ENCODE data around the gene SLC41A2. TPM values are rescaled to one million over a fixed set of nuclear protein-coding genes. Genes with fewer than 3 reads are reported as not detected.

SLC41A2 gene
- total and polyA plus RNA-seq, 11 donors: 0.30 to 12.8 (median 3.5) TPM

DNA sequence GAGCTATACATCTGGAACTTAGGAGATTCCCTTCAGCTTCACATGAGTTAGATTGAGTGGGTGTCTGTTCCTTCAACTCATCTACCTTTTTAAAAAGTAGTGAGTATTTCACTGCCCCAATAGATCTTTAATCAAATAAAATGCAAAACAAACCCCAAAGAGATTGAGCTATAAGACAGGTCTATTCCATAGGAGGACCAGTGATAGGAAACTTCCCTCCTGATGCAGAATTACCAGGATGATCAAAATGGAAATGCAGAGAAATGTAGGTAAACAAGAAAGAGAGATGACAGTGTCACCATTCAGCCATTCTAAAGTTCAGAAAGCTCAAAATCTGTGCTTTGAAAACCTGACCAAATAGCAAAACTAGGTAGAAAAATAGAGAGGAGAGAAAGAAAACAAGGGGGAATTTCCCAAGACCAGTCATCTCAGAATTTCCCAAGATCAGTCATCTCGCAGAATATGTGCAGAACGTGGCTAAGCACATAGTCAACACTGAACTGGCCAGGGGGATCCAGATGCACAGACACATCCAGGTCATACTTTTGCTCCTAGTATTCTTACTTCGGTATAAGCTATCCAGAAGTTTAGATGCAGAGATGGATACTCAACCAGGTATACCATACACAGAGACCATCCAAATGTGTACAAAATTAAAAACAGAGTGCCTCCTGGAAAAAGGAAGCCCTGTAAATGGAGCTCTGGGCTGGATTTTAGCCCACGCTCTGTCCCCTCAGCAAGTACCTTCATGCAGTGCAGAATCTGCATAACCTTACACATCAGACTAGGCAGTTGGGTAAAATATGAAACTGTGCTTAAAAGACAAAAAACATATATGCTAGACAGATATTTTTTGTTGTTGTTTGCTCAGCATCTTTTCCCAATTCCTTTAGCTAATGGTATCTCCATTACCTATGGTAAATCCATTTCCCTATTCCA is 27.4 kb downstream of the SLC41A2 start:
- Histone ChIP-seq H3K9me3 (no peaks in the 10 kb centered on the region), H3K4me1 (no peaks in the 10 kb centered on the region), H3K27ac (no peak overlapping the region), H3K36me3 (no peaks in the 10 kb centered on the region), H3K27me3 (no peaks in the 10 kb centered on the region), H3K4me3 (no peak overlapping the region)
- DNase-seq (no peak), ATAC-seq (no peak)
- WGBS, 4 donors: 86 to 92% (median 89%) methylated on average over 4 of the region's 4 CpGs
- TF ChIP-seq, protein P1, sequence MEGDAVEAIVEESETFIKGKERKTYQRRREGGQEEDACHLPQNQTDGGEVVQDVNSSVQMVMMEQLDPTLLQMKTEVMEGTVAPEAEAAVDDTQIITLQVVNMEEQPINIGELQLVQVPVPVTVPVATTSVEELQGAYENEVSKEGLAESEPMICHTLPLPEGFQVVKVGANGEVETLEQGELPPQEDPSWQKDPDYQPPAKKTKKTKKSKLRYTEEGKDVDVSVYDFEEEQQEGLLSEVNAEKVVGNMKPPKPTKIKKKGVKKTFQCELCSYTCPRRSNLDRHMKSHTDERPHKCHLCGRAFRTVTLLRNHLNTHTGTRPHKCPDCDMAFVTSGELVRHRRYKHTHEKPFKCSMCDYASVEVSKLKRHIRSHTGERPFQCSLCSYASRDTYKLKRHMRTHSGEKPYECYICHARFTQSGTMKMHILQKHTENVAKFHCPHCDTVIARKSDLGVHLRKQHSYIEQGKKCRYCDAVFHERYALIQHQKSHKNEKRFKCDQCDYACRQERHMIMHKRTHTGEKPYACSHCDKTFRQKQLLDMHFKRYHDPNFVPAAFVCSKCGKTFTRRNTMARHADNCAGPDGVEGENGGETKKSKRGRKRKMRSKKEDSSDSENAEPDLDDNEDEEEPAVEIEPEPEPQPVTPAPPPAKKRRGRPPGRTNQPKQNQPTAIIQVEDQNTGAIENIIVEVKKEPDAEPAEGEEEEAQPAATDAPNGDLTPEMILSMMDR (IDR thresholded peaks at IDR 0.05): no peak
- TF ChIP-seq POLR2A (IDR thresholded peaks at IDR 0.05): no peak
- intact Hi-C loops (cut with DNase I): no loop called here

DNA sequence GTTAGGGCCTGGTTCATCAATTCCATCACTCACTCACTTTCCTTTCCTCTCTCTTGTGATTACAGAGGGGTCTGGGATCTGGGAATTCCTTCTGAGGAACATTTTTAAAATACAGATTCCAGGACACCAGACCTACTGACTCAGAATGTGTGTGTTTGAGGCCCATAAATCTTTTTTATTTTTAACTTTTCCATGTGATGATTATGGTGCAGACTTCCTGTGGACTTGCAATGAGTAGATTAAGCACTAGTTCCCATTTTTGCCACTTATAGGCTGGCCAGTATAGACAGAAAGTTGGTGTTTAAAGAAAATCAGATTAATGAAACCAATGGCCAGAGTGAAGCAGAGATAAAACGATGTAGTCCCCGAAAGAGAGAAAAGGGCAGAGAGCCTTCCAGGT is 28.1 kb downstream of the SLC41A2 start:
- DNase-seq (no peak), ATAC-seq (no peak)
- Histone ChIP-seq H3K9me3 (no peaks in the 10 kb centered on the region), H3K27me3 (no peaks in the 10 kb centered on the region), H3K27ac (no peak overlapping the region), H3K4me1 (no peaks in the 10 kb centered on the region), H3K4me3 (no peak overlapping the region), H3K36me3 (no peaks in the 10 kb centered on the region)
- 26 to 71% (median 55%) methylated on average over 2 of the region's 2 CpGs for WGBS, 4 donors
- TF ChIP-seq, protein P1 (IDR thresholded peaks at IDR 0.05): no peak
- TF ChIP-seq POLR2A (IDR thresholded peaks at IDR 0.05): no peak
- intact Hi-C loops (cut with DNase I): no loop called here

DNA sequence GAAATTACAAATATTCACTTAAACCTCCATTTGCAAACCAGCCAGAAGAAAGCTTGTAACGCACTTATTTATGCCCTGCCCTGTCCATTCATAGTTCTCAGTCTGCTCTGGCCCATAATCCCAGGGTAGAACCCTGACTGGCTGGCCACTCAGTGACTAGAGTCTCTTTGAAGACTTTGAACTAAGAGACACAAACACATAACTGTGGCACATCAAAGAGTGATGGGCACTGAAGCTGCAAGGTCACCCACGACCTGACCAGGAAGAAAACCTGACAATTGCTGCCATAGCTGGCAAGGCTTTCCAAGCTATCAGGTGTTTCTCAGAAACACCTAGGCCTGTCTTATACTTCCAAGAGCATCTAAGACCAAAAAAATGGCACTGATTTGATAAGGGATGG is 28.7 kb downstream of the SLC41A2 start:
- H3K27ac ChIP-seq: no peak overlapping the region
- no peak for ATAC-seq
- 71 to 85% (median 75%) methylated on average over 2 of the region's 2 CpGs for WGBS, 4 donors
- no peaks in the 10 kb centered on the region for H3K36me3 ChIP-seq
- H3K9me3 ChIP-seq: no peaks in the 10 kb centered on the region
- intact Hi-C loops (cut with DNase I): no loop called here
- no peaks in the 10 kb centered on the region for H3K27me3 ChIP-seq
- TF ChIP-seq, protein P1 (IDR thresholded peaks at IDR 0.05): no peak
- TF ChIP-seq POLR2A (IDR thresholded peaks at IDR 0.05): no peak
- no peak for DNase-seq
- no peaks in the 10 kb centered on the region for H3K4me1 ChIP-seq
- H3K4me3 ChIP-seq: no peak overlapping the region

DNA sequence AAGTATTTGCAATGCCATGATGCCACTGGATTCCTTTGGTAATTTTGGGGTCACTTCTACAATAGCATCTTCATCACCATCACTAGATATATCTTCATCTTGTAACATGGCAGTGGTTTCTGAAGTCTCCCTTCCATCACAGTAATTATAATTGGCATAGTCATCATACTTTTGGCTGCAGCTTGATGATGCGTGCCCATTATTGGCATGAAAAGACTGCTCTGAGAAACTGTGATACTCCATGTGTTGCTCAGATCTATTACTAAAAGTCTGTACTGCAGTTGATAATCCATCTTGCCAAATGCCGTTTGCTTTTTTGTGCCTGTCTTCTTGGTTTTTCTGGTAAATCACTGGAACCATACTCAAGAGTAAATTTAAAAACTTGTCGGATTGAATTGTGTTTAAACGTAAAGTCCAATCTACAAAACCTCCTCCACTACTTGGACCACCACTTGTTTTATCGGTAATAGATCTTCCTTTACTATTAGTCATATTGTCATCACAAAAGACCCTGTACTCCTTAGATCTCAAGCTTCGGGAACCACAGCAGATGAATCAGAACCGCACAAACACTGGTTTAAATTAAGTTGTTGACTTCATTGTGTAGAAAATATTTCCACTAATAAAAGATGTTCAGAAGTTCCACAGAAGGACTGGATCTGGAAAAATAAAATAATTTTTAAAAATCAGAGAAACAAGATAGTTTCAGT is 29.9 kb downstream of the SLC41A2 start:
- TF ChIP-seq, protein P1 (IDR thresholded peaks at IDR 0.05): no peak
- TF ChIP-seq POLR2A (IDR thresholded peaks at IDR 0.05): no peak
- Histone ChIP-seq H3K36me3 (no peaks in the 10 kb centered on the region), H3K4me1 (no peaks in the 10 kb centered on the region), H3K27me3 (no peaks in the 10 kb centered on the region), H3K4me3 (no peak overlapping the region), H3K9me3 (no peaks in the 10 kb centered on the region), H3K27ac (no peak overlapping the region)
- ATAC-seq (no peak), DNase-seq (no peak)
- 90 to 95% (median 92%) methylated on average over 7 of the region's 7 CpGs for WGBS, 4 donors
- intact Hi-C loops (cut with DNase I): no loop called here

Data from heart left ventricle (tissue), 16 donors.